GM06990 (cell line): ENCODE measurements around the gene KCNJ2.

ENCODE experiments used
- DNase-seq: peaks from one replicate; pipeline ENCODE4 v3.0.0-alpha.2; 2011; ENCODE audit not compliant: insufficient read length; ENCODE audit errors: extremely low read depth
- H3K27me3 ChIP-seq: replicated peaks from 2 replicates; pipeline ENCODE4 v1.6.0; 2011; ENCODE audit warnings: low read length; ENCODE audit not compliant: control insufficient read depth, insufficient read depth
- H3K36me3 ChIP-seq: 2 replicates; pipeline ENCODE4 v1.5.1; 2011; ENCODE audit warnings: low read length; ENCODE audit not compliant: control insufficient read depth, insufficient read depth
- H3K4me3 ChIP-seq: replicated peaks from 2 replicates; pipeline ENCODE4 v1.5.1; 2011; ENCODE audit warnings: low read depth, mild to moderate bottlenecking, control low read depth, low read length
- CTCF ChIP-seq: IDR thresholded peaks from 2 replicates; pipeline ENCODE4 v1.5.1; 2011; ENCODE audit warnings: low read length, control low read depth, mild to moderate bottlenecking, inconsistent platforms; ENCODE audit not compliant: insufficient read depth, poor library complexity, severe bottlenecking

Gene KCNJ2

GRCh38 chr17:70159980-70160379 is 9.4 kb upstream of the KCNJ2 start:
- TF ChIP-seq CTCF: no peak
- Histone ChIP-seq H3K4me3 (no peak overlapping the region), H3K27me3 (no peaks in the 10 kb centered on the region), H3K36me3 (no peaks in the 10 kb centered on the region)
- DNase-seq: no peak

GRCh38 chr17:70161519-70161918 is 7.8 kb upstream of the KCNJ2 start:
- no peak overlapping the region for H3K4me3 ChIP-seq
- no peaks in the 10 kb centered on the region for H3K36me3 ChIP-seq
- no peak for TF ChIP-seq CTCF
- H3K27me3 ChIP-seq: no peaks in the 10 kb centered on the region
- DNase-seq: no peak

- Histone ChIP-seq H3K36me3 (no peaks in the 10 kb centered on the region), H3K4me3 (no peak overlapping the region), H3K27me3 (no peaks in the 10 kb centered on the region; the same call in 1 of the 2 replicates)
- TF ChIP-seq CTCF: no peak
- no peak for DNase-seq
These were observed 3.9 kb upstream of the KCNJ2 start for GRCh38 chr17:70165383-70165782.

GRCh38 chr17:70166615-70167014 is 2.7 kb upstream of the KCNJ2 start:
- H3K27me3 ChIP-seq: no peaks in the 10 kb centered on the region; the same call in 1 of the 2 replicates
- no peaks in the 10 kb centered on the region for H3K36me3 ChIP-seq
- no peak for DNase-seq
- no peak overlapping the region for H3K4me3 ChIP-seq
- no peak for TF ChIP-seq CTCF

- Histone ChIP-seq H3K27me3 (no peaks in the 10 kb centered on the region; the same call in 1 of the 2 replicates), H3K4me3 (peak overlapping the region; percentile 43), H3K36me3 (no peaks in the 10 kb centered on the region)
- peak; percentile 16 for DNase-seq
- TF ChIP-seq CTCF: peak; percentile 55
These were observed 1.0 kb upstream of the KCNJ2 start for GRCh38 chr17:70168044-70168976.
